ENCODE data around the gene FAM53B.
"Not testable (repeated sequence)": the region's sequence is repeated elsewhere in the genome, so short reads cannot be mapped to it uniquely, and the experiment has no call there.

FAM53B gene

GRCh38 chr10:124612611-124613498 lies 131.3 kb downstream of the FAM53B start:
- no peak for DNase-seq (ENCODE audit: low spot score)
- ChIA-PET POLR2A (ENCODE audit: low non-redundant PET) (no interaction called here), CTCF (interaction anchor here (0.5 to 1.0 kb wide), 3 partner anchors 23 to 138 kb away, joined by 3 to 4 read pairs (median 3); no protein-coding TSS in a partner anchor)
- TF ChIP-seq CTCF (conservative IDR thresholded peaks at IDR 0.05; ENCODE audit: low read depth), result no peak
- H3K27ac ChIP-seq, result peak overlapping the region; percentile 48

GRCh38 chr10:124611738-124612137 lies 132.4 kb downstream of the FAM53B start:
- CTCF ChIA-PET, result interaction anchor here (0.6 kb wide), 1 partner anchor 37 kb away, joined by 6 read pairs; no protein-coding TSS in a partner anchor
- H3K27ac ChIP-seq, result peak overlapping the region; percentile 48
- no peak for DNase-seq (ENCODE audit: low spot score)
- POLR2A ChIA-PET (ENCODE audit: low non-redundant PET), result no interaction called here
- no peak for TF ChIP-seq CTCF (conservative IDR thresholded peaks at IDR 0.05; ENCODE audit: low read depth)

GRCh38 chr10:124610851-124611250 lies 133.3 kb downstream of the FAM53B start:
- CTCF ChIA-PET; DNase-seq (ENCODE audit: low spot score); POLR2A ChIA-PET (ENCODE audit: low non-redundant PET); H3K27ac ChIP-seq: not testable (repeated sequence)

- H3K27ac ChIP-seq; DNase-seq (ENCODE audit: low spot score); POLR2A ChIA-PET (ENCODE audit: low non-redundant PET); CTCF ChIA-PET: not testable (repeated sequence)
Observed at GRCh38 chr10:124610186-124610585, 134.0 kb downstream of the FAM53B start.

GRCh38 chr10:124609698-124610097 lies 134.5 kb downstream of the FAM53B start:
- no peak for DNase-seq (ENCODE audit: low spot score)
- TF ChIP-seq CTCF (conservative IDR thresholded peaks at IDR 0.05; ENCODE audit: low read depth), result no peak
- POLR2A ChIA-PET (ENCODE audit: low non-redundant PET), result no interaction called here
- CTCF ChIA-PET, result interaction anchor here (0.6 to 0.8 kb wide), 2 partner anchors 10 to 79 kb away, joined by 4 read pairs; no protein-coding TSS in a partner anchor
- H3K27ac ChIP-seq, result no peak overlapping the region

GRCh38 chr10:124608093-124608721 lies 136.0 kb downstream of the FAM53B start:
- CTCF ChIA-PET, result interaction anchor here (0.7 to 1.0 kb wide), 2 partner anchors 29 to 1113 kb away, joined by 3 read pairs; no protein-coding TSS in a partner anchor
- TF ChIP-seq CTCF (conservative IDR thresholded peaks at IDR 0.05; ENCODE audit: low read depth), result no peak
- peak overlapping the region; percentile 24; the same call in 1 of the 2 replicates for H3K27ac ChIP-seq
- DNase-seq (ENCODE audit: low spot score), result no peak
- POLR2A ChIA-PET (ENCODE audit: low non-redundant PET), result no interaction called here

- POLR2A ChIA-PET (ENCODE audit: low non-redundant PET), result no interaction called here
- no peak for TF ChIP-seq CTCF (conservative IDR thresholded peaks at IDR 0.05; ENCODE audit: low read depth)
- no peak for DNase-seq (ENCODE audit: low spot score)
- CTCF ChIA-PET, result no interaction called here
- no peak overlapping the region for H3K27ac ChIP-seq
Observed at GRCh38 chr10:124607693-124608092, 136.5 kb downstream of the FAM53B start.
